Measurements from ENCODE around the gene THSD4.
"Not testable (repeated sequence)": the region's sequence is repeated elsewhere in the genome, so short reads cannot be mapped to it uniquely, and the experiment has no call there.

Gene THSD4

GRCh38 chr15:71387810-71388209, 272.5 kb downstream of the THSD4 start:
- no peaks in the 10 kb centered on the region for H3K4me1 Mint-ChIP-seq
- no peak overlapping the region for H3K4me3 Mint-ChIP-seq
- DNase-seq = no peak
- peaks cover 5% of the 10 kb centered on the region for H3K9me3 Mint-ChIP-seq
- no peak overlapping the region for H3K27ac Mint-ChIP-seq
- ATAC-seq = no peak
- no peaks in the 10 kb centered on the region for H3K36me3 Mint-ChIP-seq (ENCODE audit: low read depth)
- peaks cover 20% of the 10 kb centered on the region for H3K27me3 Mint-ChIP-seq

DNA sequence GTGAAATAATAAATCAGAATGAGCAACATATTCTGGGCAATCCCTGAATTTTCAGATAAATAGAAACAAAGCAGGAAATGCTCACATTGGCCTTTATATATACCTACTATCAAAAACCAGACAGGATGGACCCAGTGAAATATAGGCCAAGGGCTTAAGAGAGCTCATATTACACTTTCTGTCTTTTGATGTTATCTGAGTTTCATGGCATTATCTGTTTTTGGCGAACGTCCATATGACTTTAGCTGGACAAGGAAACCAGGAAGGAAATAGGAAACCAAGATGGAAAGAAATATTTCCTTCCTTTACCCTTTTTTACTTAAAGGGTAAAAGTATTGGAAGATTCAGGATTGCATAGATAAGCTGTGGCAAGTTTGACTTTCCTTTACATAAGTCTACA, 274.8 kb downstream of the THSD4 start:
- H3K4me3 Mint-ChIP-seq = no peak overlapping the region
- DNase-seq = no peak
- H3K4me1 Mint-ChIP-seq = no peaks in the 10 kb centered on the region
- no peaks in the 10 kb centered on the region for H3K36me3 Mint-ChIP-seq (ENCODE audit: low read depth)
- peaks cover 19% of the 10 kb centered on the region for H3K27me3 Mint-ChIP-seq
- no peak overlapping the region for H3K27ac Mint-ChIP-seq
- ATAC-seq = no peak
- peaks cover 5% of the 10 kb centered on the region for H3K9me3 Mint-ChIP-seq

- no peak overlapping the region for H3K27ac Mint-ChIP-seq
- ATAC-seq (no peak), DNase-seq (no peak)
- H3K4me3 Mint-ChIP-seq = no peak overlapping the region
- H3K27me3 Mint-ChIP-seq = peaks cover 19% of the 10 kb centered on the region
- peaks cover 5% of the 10 kb centered on the region for H3K9me3 Mint-ChIP-seq
- no peaks in the 10 kb centered on the region for H3K36me3 Mint-ChIP-seq (ENCODE audit: low read depth)
- no peaks in the 10 kb centered on the region for H3K4me1 Mint-ChIP-seq
These were observed 276.3 kb downstream of the THSD4 start for GRCh38 chr15:71391421-71392088.

GRCh38 chr15:71392861-71393283, 277.6 kb downstream of the THSD4 start:
- Mint-ChIP-seq H3K9me3 (peaks cover 5% of the 10 kb centered on the region), H3K4me3 (no peak overlapping the region), H3K4me1 (no peaks in the 10 kb centered on the region), H3K27ac (no peak overlapping the region), H3K27me3 (peaks cover 16% of the 10 kb centered on the region), H3K36me3 (ENCODE audit: low read depth) (no peaks in the 10 kb centered on the region)
- ATAC-seq (no peak), DNase-seq (no peak)

DNA sequence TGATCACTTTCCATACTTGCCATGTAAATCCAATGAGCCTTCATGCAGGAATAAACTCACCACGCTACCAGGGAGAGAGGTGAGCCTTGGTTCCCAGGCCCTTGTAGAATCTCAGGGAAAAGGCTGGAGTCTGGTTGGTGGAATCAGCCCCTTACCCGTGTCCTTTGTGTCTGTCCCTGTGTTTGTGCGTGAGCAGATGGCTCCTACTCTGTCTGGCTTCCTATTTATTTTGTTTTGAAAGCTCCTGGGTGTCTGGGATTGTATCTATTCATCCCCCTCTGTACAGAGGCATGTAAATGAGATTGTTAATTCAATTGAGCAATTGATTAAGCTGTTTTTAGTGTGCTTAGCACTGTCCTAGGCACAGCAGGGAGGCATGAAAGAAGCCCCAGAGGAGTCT, 278.1 kb downstream of the THSD4 start:
- Mint-ChIP-seq H3K27me3 (peaks cover 14% of the 10 kb centered on the region), H3K4me3 (no peak overlapping the region), H3K27ac (no peak overlapping the region), H3K36me3 (ENCODE audit: low read depth) (no peaks in the 10 kb centered on the region), H3K4me1 (no peaks in the 10 kb centered on the region), H3K9me3 (peaks cover 5% of the 10 kb centered on the region)
- ATAC-seq (no peak), DNase-seq (no peak)

DNA sequence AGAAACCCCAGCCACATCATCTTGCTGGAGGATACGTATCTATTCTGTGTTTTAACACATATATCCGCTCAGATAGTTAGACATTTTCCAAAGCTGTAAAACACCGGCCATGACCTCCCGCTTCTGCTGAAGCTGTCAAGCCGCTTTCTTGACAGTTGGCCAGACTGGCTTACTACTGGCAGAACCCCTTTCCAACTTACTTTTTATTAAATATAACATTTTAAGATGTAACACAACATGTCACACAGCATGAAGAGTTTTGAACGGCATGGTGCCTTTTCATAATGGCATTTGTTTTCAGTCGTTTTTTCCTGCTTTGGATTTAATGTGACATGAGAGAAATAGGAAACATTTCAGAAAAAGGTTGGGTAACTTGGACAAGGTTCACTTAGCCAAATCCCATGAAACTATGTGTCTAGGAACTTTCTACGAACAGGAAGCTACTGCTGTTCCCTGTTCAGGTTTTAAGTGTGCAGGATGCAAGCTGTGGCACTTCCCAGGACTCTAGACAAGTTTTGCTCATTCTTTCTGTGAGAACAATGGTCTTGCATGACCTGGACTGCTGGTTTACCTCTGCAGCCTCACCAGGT, 281.4 kb downstream of the THSD4 start:
- Mint-ChIP-seq H3K4me1 (no peaks in the 10 kb centered on the region), H3K4me3 (no peak overlapping the region), H3K9me3 (no peaks in the 10 kb centered on the region), H3K27ac (no peak overlapping the region), H3K36me3 (ENCODE audit: low read depth) (no peaks in the 10 kb centered on the region), H3K27me3 (peaks cover 7% of the 10 kb centered on the region)
- DNase-seq (no peak), ATAC-seq (no peak)

- no peaks in the 10 kb centered on the region for H3K9me3 Mint-ChIP-seq
- DNase-seq (no peak), ATAC-seq (no peak)
- no peaks in the 10 kb centered on the region for H3K36me3 Mint-ChIP-seq (ENCODE audit: low read depth)
- no peak overlapping the region for H3K27ac Mint-ChIP-seq
- H3K4me3 Mint-ChIP-seq = no peak overlapping the region
- H3K4me1 Mint-ChIP-seq = no peaks in the 10 kb centered on the region
- H3K27me3 Mint-ChIP-seq = peaks cover 7% of the 10 kb centered on the region
These were observed 282.1 kb downstream of the THSD4 start for GRCh38 chr15:71397377-71397776.

- Mint-ChIP-seq H3K4me3 (no peak overlapping the region), H3K27me3 (peaks cover 2% of the 10 kb centered on the region), H3K36me3 (ENCODE audit: low read depth) (no peaks in the 10 kb centered on the region), H3K9me3 (no peaks in the 10 kb centered on the region), H3K4me1 (no peaks in the 10 kb centered on the region), H3K27ac (no peak overlapping the region)
- ATAC-seq (no peak), DNase-seq (no peak)
These were observed 285.0 kb downstream of the THSD4 start for GRCh38 chr15:71400294-71400693.

DNA sequence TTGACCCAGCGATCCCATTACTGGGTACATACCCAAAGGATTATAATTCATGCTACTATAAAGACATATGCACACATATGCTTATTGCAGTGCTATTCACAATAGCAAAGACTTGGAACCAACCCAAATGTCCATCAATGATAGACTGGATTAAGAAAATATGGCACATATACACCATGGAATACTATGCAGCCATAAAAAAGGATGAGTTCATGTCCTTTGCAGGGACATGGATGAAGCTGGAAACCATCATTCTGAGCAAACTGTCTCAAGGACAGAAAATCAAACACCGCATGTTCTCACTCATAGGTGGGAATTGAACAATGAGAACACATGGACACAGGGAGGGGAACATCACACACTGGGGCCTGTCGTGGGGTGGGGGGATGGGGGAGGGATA, 286.5 kb downstream of the THSD4 start:
- not testable (repeated sequence) for ATAC-seq; H3K36me3 Mint-ChIP-seq (ENCODE audit: low read depth); DNase-seq; H3K4me3 Mint-ChIP-seq; H3K27ac Mint-ChIP-seq; H3K27me3 Mint-ChIP-seq; H3K4me1 Mint-ChIP-seq; H3K9me3 Mint-ChIP-seq

- DNase-seq = no peak
- H3K36me3 Mint-ChIP-seq (ENCODE audit: low read depth) = no peaks in the 10 kb centered on the region
- no peak overlapping the region for H3K4me3 Mint-ChIP-seq
- H3K4me1 Mint-ChIP-seq = no peaks in the 10 kb centered on the region
- no peaks in the 10 kb centered on the region for H3K9me3 Mint-ChIP-seq
- H3K27ac Mint-ChIP-seq = no peak overlapping the region
- no peak for ATAC-seq
- H3K27me3 Mint-ChIP-seq = peaks cover 3% of the 10 kb centered on the region
These were observed 294.3 kb downstream of the THSD4 start for GRCh38 chr15:71409541-71409940.

DNA sequence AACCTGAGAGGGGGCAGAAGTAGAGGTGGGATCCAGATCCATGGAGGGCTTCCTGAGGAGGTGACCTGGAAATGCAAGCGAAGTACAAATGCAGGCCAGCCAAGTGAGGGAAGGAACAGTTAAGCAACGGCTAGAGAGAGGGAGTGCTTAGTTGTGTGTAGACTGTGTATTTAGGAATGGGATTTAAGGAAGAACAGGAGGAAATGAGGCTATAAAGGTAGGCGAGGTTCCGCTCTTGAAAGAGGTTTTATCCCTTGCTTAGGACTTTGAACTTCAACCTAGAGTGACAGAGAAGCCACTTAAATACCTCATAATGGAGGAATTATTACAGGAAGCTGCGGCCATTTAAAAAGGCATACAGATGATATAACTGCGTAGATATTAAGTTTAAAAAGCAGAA, 295.1 kb downstream of the THSD4 start:
- ATAC-seq (no peak), DNase-seq (no peak)
- Mint-ChIP-seq H3K36me3 (ENCODE audit: low read depth) (no peaks in the 10 kb centered on the region), H3K27ac (no peak overlapping the region), H3K27me3 (peaks cover 3% of the 10 kb centered on the region), H3K4me3 (no peak overlapping the region), H3K4me1 (no peaks in the 10 kb centered on the region), H3K9me3 (no peaks in the 10 kb centered on the region)

GRCh38 chr15:71411538-71412482, 296.5 kb downstream of the THSD4 start:
- Mint-ChIP-seq H3K9me3 (no peaks in the 10 kb centered on the region), H3K4me3 (no peak overlapping the region), H3K27me3 (peaks cover 2% of the 10 kb centered on the region), H3K36me3 (ENCODE audit: low read depth) (no peaks in the 10 kb centered on the region), H3K27ac (no peak overlapping the region), H3K4me1 (no peaks in the 10 kb centered on the region)
- no peak for ATAC-seq
- no peak for DNase-seq

GRCh38 chr15:71413419-71413818, 298.1 kb downstream of the THSD4 start:
- H3K9me3 Mint-ChIP-seq = no peaks in the 10 kb centered on the region
- H3K4me1 Mint-ChIP-seq = no peaks in the 10 kb centered on the region
- no peaks in the 10 kb centered on the region for H3K36me3 Mint-ChIP-seq (ENCODE audit: low read depth)
- no peak overlapping the region for H3K27ac Mint-ChIP-seq
- DNase-seq = no peak
- no peak overlapping the region for H3K4me3 Mint-ChIP-seq
- ATAC-seq = no peak
- H3K27me3 Mint-ChIP-seq = peaks cover 2% of the 10 kb centered on the region

- Mint-ChIP-seq H3K27ac (no peak overlapping the region), H3K27me3 (peaks cover 8% of the 10 kb centered on the region), H3K36me3 (ENCODE audit: low read depth) (no peaks in the 10 kb centered on the region), H3K4me1 (no peaks in the 10 kb centered on the region), H3K9me3 (no peaks in the 10 kb centered on the region), H3K4me3 (no peak overlapping the region)
- no peak for DNase-seq
- ATAC-seq = no peak
These were observed 299.6 kb downstream of the THSD4 start for GRCh38 chr15:71414853-71415252.

Data from activated naive CD8-positive, alpha-beta T cell treated with anti-CD3 and anti-CD28 coated beads, Interleukin-2, amount 50 U/mL, for 24 hours (primary cell).